ENCODE measurements around the gene TRMT11. TPM values are rescaled to one million over a fixed set of nuclear protein-coding genes. Genes with fewer than 3 reads are reported as not detected.

Gene TRMT11
- total and polyA plus RNA-seq, 2 of the 13 experiments (the other 11 are each of a cell fraction or from before 2014, with no cell fraction given): 42.2 to 81.9 TPM

GRCh38 chr6:125944434-125944816 lies 41.9 kb upstream of the TRMT11 start (continued):
- TF ChIP-seq ZNF281 (CRISPR knock-in tag; IDR thresholded peaks at IDR 0.05; ENCODE audit: borderline replicate concordance) (peak; percentile 34; the same call in 1 of the 2 replicates), ZNF20 (CRISPR knock-in tag; IDR thresholded peaks at IDR 0.05) (no peak), ZNF564 (CRISPR knock-in tag; IDR thresholded peaks at IDR 0.05) (no peak), ZNF446 (CRISPR knock-in tag; IDR thresholded peaks at IDR 0.05) (no peak), STAG1 (CRISPR knock-in tag; IDR thresholded peaks at IDR 0.05) (no peak)
- TF ChIP-seq, protein P1, sequence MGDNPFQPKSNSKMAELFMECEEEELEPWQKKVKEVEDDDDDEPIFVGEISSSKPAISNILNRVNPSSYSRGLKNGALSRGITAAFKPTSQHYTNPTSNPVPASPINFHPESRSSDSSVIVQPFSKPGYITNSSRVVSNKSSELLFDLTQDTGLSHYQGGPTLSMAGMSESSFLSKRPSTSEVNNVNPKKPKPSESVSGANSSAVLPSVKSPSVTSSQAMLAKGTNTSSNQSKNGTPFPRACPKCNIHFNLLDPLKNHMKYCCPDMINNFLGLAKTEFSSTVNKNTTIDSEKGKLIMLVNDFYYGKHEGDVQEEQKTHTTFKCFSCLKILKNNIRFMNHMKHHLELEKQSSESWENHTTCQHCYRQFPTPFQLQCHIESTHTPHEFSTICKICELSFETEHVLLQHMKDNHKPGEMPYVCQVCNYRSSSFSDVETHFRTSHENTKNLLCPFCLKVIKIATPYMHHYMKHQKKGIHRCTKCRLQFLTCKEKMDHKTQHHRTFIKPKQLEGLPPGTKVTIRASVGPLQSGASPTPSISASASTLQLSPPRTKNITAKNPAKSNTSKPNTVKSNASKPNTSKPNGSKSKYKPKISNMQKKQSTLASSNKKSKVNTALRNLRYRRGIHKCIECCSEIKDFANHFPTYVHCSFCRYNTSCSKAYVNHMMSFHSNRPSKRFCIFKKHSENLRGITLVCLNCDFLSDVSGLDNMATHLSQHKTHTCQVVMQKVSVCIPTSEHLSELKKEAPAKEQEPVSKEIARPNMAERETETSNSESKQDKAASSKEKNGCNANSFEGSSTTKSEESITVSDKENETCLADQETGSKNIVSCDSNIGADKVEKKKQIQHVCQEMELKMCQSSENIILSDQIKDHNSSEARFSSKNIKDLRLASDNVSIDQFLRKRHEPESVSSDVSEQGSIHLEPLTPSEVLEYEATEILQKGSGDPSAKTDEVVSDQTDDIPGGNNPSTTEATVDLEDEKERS (CRISPR knock-in tag; IDR thresholded peaks at IDR 0.05): no peak

- Histone ChIP-seq H3K36me3 (replicated peaks in 1 of 2; ENCODE audit: control insufficient read depth in 1 of 2, insufficient read depth in 2 of 2, low read length in 2 of 2) (no peaks in the 10 kb centered on the region), H3K9ac (ENCODE audit: insufficient read depth, low read depth, low read length) (peak overlapping the region; percentile 41; the same call in 1 of the 2 replicates)
- TF ChIP-seq RFXAP (CRISPR knock-in tag; IDR thresholded peaks at IDR 0.05; ENCODE audit: borderline replicate concordance): no peak
Measured at GRCh38 chr6:125944896-125945295, 41.4 kb upstream of the TRMT11 start.

More at GRCh38 chr6:125944896-125945295, 41.4 kb upstream of the TRMT11 start:
- Histone ChIP-seq H3K4me3 (replicated peaks in 1 of 3; ENCODE audit: insufficient read depth in 1 of 3, low read depth in 2 of 3, low read length in 3 of 3) (peak overlapping the region in 2 of 3 experiments; percentile 35 to 56; a peak in 3 of 6 replicates), H3K27me3 (ENCODE audit: control insufficient read depth in 1 of 2, insufficient read depth in 2 of 2, low read length in 2 of 2) (no peaks in the 10 kb centered on the region), H2AFZ (ENCODE audit: low read length) (no peak overlapping the region), H3K4me2 (ENCODE audit: low read depth, low read length) (peak overlapping the region; percentile 71), H3K4me1 (ENCODE audit: insufficient read depth, low read length) (peaks cover 85% of the 10 kb centered on the region), H4K20me1 (ENCODE audit: insufficient read depth, low read length) (no peaks in the 10 kb centered on the region), H3K9me3 (ENCODE audit: low read length) (no peaks in the 10 kb centered on the region), H3K79me2 (ENCODE audit: insufficient read depth, low read length) (no peaks in the 10 kb centered on the region), H3K27ac (ENCODE audit: extremely low read length, insufficient read depth, low read length) (peak overlapping the region; percentile 92)
- DNase-seq (ENCODE audit: low spot score) (no peak), ATAC-seq (peak; percentile 52), FAIRE-seq (no peak)
- ChIA-PET CTCF (ENCODE audit: low intra/inter-chr PET ratio, low total read pairs) (no interaction called here), POLR2A (interaction anchor here (1.1 to 5.4 kb wide), 6 partner anchors 8 to 45 kb away, joined by 3 to 48 read pairs (median 12); partner anchors contain the start of genes HINT3 and TRMT11)
- TSS peak; percentile 93 for BruUV-seq (replicated peaks)
- intact Hi-C loops (cut with micrococcal nuclease; ENCODE audit: unreplicated experiment) (loop anchor here (1.0 kb wide), 1 partner anchor 26 kb away; no protein-coding TSS in a partner anchor), in situ Hi-C loops (cut with HindIII; ENCODE audit: extremely low pct_ligation_motif_present, low pct_unique_long_range_greater_than_20kb) (no loop called here)
- WGBS (ENCODE audit: low lambda C conversion rate): 0% methylated on average over 1 of the region's 1 CpG

Measured in HepG2 (cell line).